Ecto neural progenitor cell (in vitro differentiated cells): ENCODE data around the gene MREG.
"Not testable (repeated sequence)": the region's sequence is repeated elsewhere in the genome, so short reads cannot be mapped to it uniquely, and the experiment has no call there.

ENCODE experiments used
- DNase-seq: peaks from one replicate; pipeline ENCODE4 v3.0.0-alpha.2; 2018; ENCODE audit warnings: low spot score

MREG gene

GRCh38 chr2:215988556-215989207 lies 24.7 kb downstream of the MREG start:
- DNase-seq: not testable (repeated sequence)

DNA sequence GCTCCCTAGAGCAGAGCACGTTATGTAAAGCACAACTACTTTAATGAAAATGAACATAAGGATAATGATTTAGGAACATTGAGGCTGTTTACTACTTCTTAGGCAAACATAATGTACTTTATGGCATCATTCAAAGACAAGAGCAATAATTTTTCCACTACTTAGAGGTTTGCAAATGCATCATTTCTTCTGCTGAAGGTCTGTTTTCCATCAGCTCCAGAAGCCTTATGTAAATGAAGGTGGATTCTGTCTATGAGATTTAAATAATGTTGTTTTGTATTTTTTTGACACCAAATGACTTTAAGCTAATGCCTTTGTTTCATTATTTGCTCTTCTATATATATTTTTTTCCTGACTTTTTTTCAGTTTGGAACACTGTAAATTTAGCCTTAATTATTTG lies 28.1 kb downstream of the MREG start:
- DNase-seq: no peak

- no peak for DNase-seq
These were observed 28.7 kb downstream of the MREG start for GRCh38 chr2:215984661-215985060.

- no peak for DNase-seq
These were observed 29.6 kb downstream of the MREG start for GRCh38 chr2:215983581-215984351.

GRCh38 chr2:215982465-215982875 lies 30.9 kb downstream of the MREG start:
- DNase-seq: no peak

- no peak for DNase-seq
These were observed 32.2 kb downstream of the MREG start for GRCh38 chr2:215981115-215981514.

GRCh38 chr2:215979620-215980019 lies 33.7 kb downstream of the MREG start:
- DNase-seq: no peak

GRCh38 chr2:215974700-215975429 lies 38.5 kb downstream of the MREG start:
- no peak for DNase-seq

- DNase-seq: no peak
These were observed 39.2 kb downstream of the MREG start for GRCh38 chr2:215973954-215974699.

GRCh38 chr2:215973145-215973792 lies 40.1 kb downstream of the MREG start:
- no peak for DNase-seq

- no peak for DNase-seq
These were observed 41.7 kb downstream of the MREG start for GRCh38 chr2:215971671-215972070.

GRCh38 chr2:215970894-215971293 lies 42.5 kb downstream of the MREG start:
- not testable (repeated sequence) for DNase-seq

DNA sequence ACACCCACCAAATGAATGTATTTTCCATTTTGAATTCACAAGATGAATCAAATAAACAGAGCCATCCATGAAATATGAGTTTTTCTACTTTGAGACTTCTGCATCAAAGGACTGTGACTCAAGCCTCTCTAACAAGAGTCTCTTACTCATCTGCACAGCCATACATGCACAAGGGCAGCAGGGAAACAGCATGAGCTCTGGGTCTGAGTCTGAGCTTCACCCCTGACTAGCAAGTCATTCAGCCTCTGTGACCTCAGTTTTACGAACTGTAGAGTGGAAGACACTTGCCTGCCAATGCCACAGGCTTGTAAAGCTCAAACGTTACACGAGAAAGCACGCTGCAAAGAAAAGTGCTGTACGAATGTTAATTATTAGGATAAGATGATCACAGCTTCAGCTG lies 42.9 kb downstream of the MREG start:
- DNase-seq: no peak

- DNase-seq: no peak
These were observed 44.1 kb downstream of the MREG start for GRCh38 chr2:215969131-215969841.

GRCh38 chr2:215968499-215968898 lies 44.9 kb downstream of the MREG start:
- no peak for DNase-seq

DNA sequence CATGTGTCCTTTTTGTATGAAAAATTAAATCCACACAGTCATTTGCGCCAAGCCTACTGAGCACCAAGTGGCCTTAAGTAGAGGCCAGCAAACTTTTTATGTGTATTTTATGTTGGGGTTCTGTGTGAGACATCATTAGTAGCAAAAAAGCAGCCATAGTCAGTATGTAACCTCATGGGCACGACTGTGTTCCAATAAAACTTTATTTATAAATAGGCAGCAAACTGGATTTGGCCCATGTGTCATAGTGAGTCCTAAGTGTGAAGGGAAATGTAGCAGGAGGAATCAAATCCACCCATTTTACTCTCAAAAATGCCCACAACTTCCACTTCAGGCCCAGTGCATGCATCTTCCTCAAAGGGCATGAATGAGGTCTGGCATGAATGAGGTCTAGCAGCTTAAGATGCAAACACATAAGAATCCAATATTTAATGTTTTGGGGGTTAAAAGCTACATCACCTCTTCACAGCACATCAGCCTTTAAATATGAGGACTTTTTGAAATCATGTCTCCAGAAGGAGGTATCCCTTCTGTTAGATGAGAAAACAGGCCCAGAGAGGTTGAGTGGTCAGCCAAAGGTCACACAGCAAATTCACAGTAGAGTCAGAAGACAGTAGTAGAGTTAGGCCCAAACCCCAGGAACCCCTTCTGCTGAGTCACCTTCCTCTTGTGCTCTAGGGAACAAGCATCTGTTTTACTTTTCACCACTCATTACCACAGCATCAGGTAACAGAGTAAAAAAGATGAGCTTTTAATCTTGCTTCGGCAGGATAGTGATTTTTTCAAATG lies 45.6 kb downstream of the MREG start:
- no peak for DNase-seq

DNA sequence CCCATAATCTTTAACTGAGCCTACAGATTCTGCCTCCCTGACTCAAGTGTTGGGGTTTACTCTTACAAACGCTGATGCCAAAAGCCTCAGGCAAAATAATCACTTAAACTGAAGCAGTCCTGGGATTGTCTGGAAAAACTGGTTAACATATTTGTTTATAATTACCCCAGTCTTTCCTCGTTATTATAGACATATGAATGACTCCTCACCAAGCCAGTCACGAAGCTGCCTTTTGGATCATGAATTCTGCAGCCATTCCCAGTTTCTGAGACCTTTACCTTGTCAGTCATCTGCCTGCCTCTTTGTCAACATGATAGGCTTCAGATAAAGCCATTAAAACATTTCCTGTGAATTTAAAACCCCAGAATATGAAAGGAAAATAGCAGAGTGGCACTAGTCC lies 46.4 kb downstream of the MREG start:
- no peak for DNase-seq

- no peak for DNase-seq
These were observed 47.1 kb downstream of the MREG start for GRCh38 chr2:215966274-215966673.

GRCh38 chr2:215965532-215966165 lies 47.7 kb downstream of the MREG start:
- no peak for DNase-seq

DNA sequence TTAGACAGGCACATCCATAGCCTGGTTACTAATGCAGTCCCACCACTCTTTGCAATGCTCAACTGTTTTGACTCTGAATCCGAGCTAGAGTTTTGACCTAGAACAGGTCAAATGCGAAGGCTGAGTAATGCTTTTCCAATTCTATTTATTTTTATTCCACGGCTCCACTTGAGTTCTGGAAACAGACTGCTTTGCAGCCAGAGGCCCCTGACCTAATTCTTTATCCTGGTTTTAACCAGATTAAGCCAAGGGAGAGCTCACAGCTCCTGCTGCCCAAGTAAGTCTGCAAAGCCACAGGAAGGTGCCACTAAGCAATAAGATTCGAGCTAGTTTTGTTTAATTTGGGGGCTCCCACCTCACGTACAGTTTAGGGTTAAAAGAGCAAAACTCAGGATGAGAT lies 51.4 kb downstream of the MREG start:
- DNase-seq: no peak
